Measurements from ENCODE around the gene DCDC2C. TPM values are rescaled to one million over a fixed set of nuclear protein-coding genes. Genes with fewer than 3 reads are reported as not detected.

The DCDC2C gene
- total and polyA plus RNA-seq, 2 donors (not counting 1 experiment from before 2014, with no cell fraction given), result not detected

DNA sequence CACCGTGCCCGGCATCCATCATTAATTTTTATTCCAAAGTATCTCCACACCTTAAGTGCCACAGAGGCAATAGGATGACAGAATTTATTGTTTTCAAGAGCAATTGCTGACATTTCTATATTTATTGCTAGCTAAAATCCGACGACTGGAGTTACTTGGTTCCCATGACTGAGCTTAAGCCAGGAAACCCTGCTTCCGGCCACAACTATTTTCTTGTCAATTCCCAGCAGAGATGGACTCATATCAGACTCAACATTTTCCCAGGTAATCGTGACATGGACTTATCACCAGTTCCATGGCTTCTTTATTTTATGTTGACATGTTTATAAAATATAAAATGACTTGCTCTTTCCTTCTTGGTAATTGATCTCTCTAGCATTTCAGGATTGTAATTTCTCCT is 20.6 kb upstream of the DCDC2C start:
- Histone ChIP-seq H3K36me3 (ENCODE audit: control insufficient read depth, insufficient read depth, low read length) (no peaks in the 10 kb centered on the region), H3K9me3 (ENCODE audit: control insufficient read depth, insufficient read depth, low read depth, low read length) (no peaks in the 10 kb centered on the region), H3K4me3 (replicated peaks in 1 of 4; ENCODE audit: control extremely low read depth in 1 of 4, insufficient read depth in 1 of 4, low read depth in 3 of 4, low read length in 4 of 4) (no peak overlapping the region), H3K4me2 (ENCODE audit: extremely low read depth, insufficient read depth, low read length) (no peak overlapping the region), H2AFZ (ENCODE audit: low read length) (no peak overlapping the region), H3K27ac (ENCODE audit: insufficient read depth, low read length) (no peak overlapping the region), H3K27me3 (ENCODE audit: control insufficient read depth, insufficient read depth, low read length) (no peaks in the 10 kb centered on the region), H3K79me2 (ENCODE audit: control insufficient read depth, insufficient read depth, low read length) (no peaks in the 10 kb centered on the region), H3K4me1 (ENCODE audit: control insufficient read depth, extremely low read depth, insufficient read depth, low read length) (no peaks in the 10 kb centered on the region), H3K9ac (ENCODE audit: insufficient read depth, low read length) (no peak overlapping the region), H4K20me1 (ENCODE audit: control insufficient read depth, extremely low read depth, insufficient read depth, low read length) (no peaks in the 10 kb centered on the region)
- no peak for TF ChIP-seq EZH2 (IDR thresholded peaks at IDR 0.05; ENCODE audit: low read length, missing control alignments)
- TF ChIP-seq, protein P1, sequence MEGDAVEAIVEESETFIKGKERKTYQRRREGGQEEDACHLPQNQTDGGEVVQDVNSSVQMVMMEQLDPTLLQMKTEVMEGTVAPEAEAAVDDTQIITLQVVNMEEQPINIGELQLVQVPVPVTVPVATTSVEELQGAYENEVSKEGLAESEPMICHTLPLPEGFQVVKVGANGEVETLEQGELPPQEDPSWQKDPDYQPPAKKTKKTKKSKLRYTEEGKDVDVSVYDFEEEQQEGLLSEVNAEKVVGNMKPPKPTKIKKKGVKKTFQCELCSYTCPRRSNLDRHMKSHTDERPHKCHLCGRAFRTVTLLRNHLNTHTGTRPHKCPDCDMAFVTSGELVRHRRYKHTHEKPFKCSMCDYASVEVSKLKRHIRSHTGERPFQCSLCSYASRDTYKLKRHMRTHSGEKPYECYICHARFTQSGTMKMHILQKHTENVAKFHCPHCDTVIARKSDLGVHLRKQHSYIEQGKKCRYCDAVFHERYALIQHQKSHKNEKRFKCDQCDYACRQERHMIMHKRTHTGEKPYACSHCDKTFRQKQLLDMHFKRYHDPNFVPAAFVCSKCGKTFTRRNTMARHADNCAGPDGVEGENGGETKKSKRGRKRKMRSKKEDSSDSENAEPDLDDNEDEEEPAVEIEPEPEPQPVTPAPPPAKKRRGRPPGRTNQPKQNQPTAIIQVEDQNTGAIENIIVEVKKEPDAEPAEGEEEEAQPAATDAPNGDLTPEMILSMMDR (conservative IDR thresholded peaks at IDR 0.05 in 1 of 2, IDR thresholded peaks at IDR 0.05 in 1 of 2; ENCODE audit: low read depth in 1 of 2, low read length in 2 of 2), result no peak
- no peak for DNase-seq (ENCODE audit: low read depth in 2 of 2)

DNA sequence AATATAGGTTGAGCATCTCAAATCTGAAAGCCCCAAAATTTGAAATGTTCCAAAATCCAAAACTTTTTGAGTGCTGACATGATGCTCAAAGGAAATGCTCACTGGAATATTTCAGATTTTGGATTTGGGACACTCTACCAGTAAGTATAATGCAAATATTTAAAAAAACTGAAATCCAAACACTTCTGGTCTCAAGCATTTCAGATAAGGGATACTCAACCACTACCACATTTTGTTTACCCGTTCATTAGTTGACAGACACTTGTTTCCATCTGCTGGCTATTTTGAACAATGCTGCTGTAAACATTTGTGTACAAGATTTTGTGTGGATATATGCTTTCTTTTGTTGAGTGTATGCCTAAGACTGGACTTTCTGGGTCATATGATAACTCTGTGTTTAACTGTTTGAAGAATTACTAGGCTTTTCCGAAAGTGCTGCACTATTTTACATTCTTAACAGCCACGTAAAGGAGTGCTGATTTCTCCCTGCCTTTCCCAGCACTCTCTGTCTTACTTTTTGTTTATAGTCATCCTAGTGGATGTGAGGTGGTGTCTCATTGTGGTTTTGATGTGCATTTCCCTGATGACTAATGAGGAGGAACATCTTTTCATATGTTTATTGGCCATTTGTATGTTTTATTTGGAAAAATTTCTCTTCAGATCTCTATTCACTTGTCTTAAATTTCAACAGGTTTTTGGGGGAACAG is 19.5 kb upstream of the DCDC2C start:
- no peak overlapping the region for H3K4me3 ChIP-seq (replicated peaks in 1 of 4; ENCODE audit: control extremely low read depth in 1 of 4, insufficient read depth in 1 of 4, low read depth in 3 of 4, low read length in 4 of 4)
- no peaks in the 10 kb centered on the region for H3K27me3 ChIP-seq (ENCODE audit: control insufficient read depth, insufficient read depth, low read length)
- H3K4me1 ChIP-seq (ENCODE audit: control insufficient read depth, extremely low read depth, insufficient read depth, low read length), result no peaks in the 10 kb centered on the region
- DNase-seq (ENCODE audit: low read depth in 2 of 2), result peak in 1 of 2 donors; percentile 14
- no peaks in the 10 kb centered on the region for H3K36me3 ChIP-seq (ENCODE audit: control insufficient read depth, insufficient read depth, low read length)
- H3K27ac ChIP-seq (ENCODE audit: insufficient read depth, low read length), result no peak overlapping the region
- H4K20me1 ChIP-seq (ENCODE audit: control insufficient read depth, extremely low read depth, insufficient read depth, low read length), result no peaks in the 10 kb centered on the region
- H3K9ac ChIP-seq (ENCODE audit: insufficient read depth, low read length), result no peak overlapping the region
- no peak overlapping the region for H3K4me2 ChIP-seq (ENCODE audit: extremely low read depth, insufficient read depth, low read length)
- H3K9me3 ChIP-seq (ENCODE audit: control insufficient read depth, insufficient read depth, low read depth, low read length), result no peaks in the 10 kb centered on the region
- no peak for TF ChIP-seq EZH2 (IDR thresholded peaks at IDR 0.05; ENCODE audit: low read length, missing control alignments)
- TF ChIP-seq, protein P1 (conservative IDR thresholded peaks at IDR 0.05 in 1 of 2, IDR thresholded peaks at IDR 0.05 in 1 of 2; ENCODE audit: low read depth in 1 of 2, low read length in 2 of 2), result no peak
- no peaks in the 10 kb centered on the region for H3K79me2 ChIP-seq (ENCODE audit: control insufficient read depth, insufficient read depth, low read length)
- no peak overlapping the region for H2AFZ ChIP-seq (ENCODE audit: low read length)

DNA sequence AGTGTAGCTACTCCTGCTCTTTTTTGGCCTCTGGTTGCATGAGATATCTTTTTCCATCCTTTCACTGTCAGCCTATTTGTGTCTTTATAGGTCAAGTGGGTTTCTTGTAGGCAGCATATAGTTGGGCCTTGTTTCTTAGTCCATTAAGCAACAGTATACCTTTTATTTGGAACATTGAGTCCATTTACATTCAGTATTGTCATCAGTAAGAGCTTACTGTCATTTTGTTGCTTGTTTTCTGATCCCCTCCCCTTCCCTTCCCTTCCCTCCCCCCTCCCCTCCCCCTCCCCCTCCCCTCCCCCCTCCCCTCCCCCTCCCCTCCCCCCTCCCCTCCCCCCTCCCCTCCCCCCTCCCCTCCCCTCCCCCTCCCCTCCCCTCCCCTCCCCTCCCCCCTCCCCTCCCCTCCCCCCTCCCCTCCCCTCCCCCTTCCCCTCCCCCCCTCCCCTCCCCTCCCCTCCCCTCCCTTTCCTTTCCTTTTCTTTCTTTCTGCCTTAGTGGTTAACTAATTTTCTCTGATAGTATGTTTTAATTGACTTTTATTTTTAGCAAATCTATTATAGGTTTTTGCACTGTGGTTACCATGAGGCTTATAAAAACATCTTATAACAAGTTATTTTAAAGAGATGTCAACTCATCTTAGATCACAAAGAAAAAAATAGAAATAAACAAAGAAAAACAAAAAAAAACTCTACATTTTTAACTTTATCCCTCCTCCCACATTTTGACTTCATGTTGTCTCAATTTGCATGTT is 13.2 kb upstream of the DCDC2C start:
- Histone ChIP-seq H3K4me2 (ENCODE audit: extremely low read depth, insufficient read depth, low read length) (no peak overlapping the region), H4K20me1 (ENCODE audit: control insufficient read depth, extremely low read depth, insufficient read depth, low read length) (no peaks in the 10 kb centered on the region), H3K9ac (ENCODE audit: insufficient read depth, low read length) (no peak overlapping the region), H3K4me3 (replicated peaks in 1 of 4; ENCODE audit: control extremely low read depth in 1 of 4, insufficient read depth in 1 of 4, low read depth in 3 of 4, low read length in 4 of 4) (no peak overlapping the region), H2AFZ (ENCODE audit: low read length) (no peak overlapping the region), H3K27ac (ENCODE audit: insufficient read depth, low read length) (no peak overlapping the region), H3K27me3 (ENCODE audit: control insufficient read depth, insufficient read depth, low read length) (no peaks in the 10 kb centered on the region), H3K79me2 (ENCODE audit: control insufficient read depth, insufficient read depth, low read length) (no peaks in the 10 kb centered on the region), H3K36me3 (ENCODE audit: control insufficient read depth, insufficient read depth, low read length) (no peaks in the 10 kb centered on the region), H3K9me3 (ENCODE audit: control insufficient read depth, insufficient read depth, low read depth, low read length) (no peaks in the 10 kb centered on the region), H3K4me1 (ENCODE audit: control insufficient read depth, extremely low read depth, insufficient read depth, low read length) (no peaks in the 10 kb centered on the region)
- no peak for TF ChIP-seq EZH2 (IDR thresholded peaks at IDR 0.05; ENCODE audit: low read length, missing control alignments)
- TF ChIP-seq, protein P1 (conservative IDR thresholded peaks at IDR 0.05 in 1 of 2, IDR thresholded peaks at IDR 0.05 in 1 of 2; ENCODE audit: low read depth in 1 of 2, low read length in 2 of 2), result no peak
- DNase-seq (ENCODE audit: low read depth in 2 of 2), result no peak

Measured in fibroblast of lung (primary cell).